ENCODE results near the gene HELQ. TPM values are rescaled to one million over a fixed set of nuclear protein-coding genes. Genes with fewer than 3 reads are reported as not detected.
A peak's percentile ranks its signal among the peaks of the same experiment; 100 is the strongest.

The HELQ gene
- total RNA-seq, 1 donor: 16.8 TPM

DNA sequence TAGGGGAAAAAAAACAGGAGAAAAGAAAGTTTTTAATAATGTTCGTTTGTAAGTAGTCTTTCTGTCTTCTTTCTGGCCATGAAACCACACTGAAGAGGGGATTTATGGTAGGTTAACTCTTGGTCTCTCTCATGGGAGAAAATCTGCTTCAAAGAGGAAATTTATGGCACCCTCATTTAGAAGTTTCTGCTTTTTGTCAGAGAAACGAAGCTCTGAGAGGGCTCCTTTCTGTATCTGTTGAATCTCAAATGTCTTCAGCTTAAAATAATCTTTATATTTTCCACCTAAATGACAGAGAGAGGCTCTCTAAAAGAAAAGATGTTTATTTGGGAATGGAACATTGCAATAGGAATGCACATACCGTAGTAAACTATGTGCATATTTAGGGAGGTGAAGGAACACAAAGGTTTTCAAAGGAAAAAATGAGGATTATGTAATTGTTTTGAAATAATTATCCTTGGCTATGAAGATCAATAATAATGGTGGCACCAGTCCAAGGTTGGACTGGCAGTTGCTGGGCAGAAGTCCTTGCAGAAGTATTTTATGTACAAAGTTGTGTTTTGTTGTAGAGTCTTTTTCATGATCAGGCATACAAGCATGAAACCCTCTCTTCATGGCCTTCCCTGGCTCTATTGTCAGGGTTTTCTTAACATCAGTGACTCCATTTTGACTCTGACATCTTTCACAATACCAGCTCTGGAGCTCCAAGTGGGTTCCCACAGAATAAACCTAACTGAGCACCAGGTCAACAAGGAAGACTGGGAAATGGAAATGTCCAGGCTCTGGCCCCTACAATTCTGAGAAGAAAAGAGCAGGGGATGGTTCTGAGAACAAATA lies 67.9 kb downstream of the HELQ start:
- no peak overlapping the region for H3K4me3 ChIP-seq (ENCODE audit: low read depth, low read length)
- TF ChIP-seq CTCF (IDR thresholded peaks at IDR 0.05; ENCODE audit: insufficient read depth, low read depth, low read length): no peak
- DNase-seq (ENCODE audit: low read depth): peak; percentile 36

DNA sequence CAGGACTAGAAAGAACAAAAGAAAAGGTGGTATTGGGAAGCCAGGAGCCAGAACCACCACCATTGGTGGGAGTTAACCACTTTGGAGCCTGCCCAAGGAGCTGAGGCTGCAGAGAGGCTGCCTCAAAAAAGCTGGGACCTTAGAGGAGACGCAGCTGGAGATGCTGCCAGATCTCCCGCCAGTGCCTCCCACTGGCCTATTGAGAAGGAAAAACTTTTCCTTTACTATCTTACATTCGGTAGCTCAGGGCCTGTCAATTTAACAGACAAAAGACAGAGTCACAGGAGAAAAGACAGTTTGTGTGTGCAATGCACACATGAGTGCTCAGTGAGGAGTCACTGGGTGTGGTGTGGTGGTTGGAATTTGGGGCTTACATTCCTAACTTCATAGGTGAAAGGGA lies 68.6 kb downstream of the HELQ start:
- peak; percentile 12 for DNase-seq (ENCODE audit: low read depth)
- no peak for TF ChIP-seq CTCF (IDR thresholded peaks at IDR 0.05; ENCODE audit: insufficient read depth, low read depth, low read length)
- no peak overlapping the region for H3K4me3 ChIP-seq (ENCODE audit: low read depth, low read length)

DNA sequence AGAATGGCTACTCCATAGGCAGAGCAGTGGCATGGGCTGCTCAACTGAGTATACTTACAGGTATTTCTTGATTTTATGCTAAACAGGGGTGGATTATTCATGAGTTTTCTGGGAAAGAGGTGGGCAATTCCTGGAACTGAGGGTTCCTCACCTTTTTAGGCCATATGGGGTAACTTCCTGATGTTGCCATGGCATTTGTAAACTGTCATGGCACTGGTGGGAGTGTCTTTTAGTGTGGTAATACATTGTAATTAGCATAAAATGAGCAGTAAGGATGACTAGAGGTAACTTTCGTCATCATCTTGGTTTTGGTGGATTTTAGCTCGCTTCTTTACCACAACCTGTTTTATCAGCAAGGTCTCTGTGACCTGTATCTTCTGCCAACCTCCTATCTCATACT lies 72.8 kb downstream of the HELQ start:
- no peak for DNase-seq (ENCODE audit: low read depth)
- no peak for TF ChIP-seq CTCF (IDR thresholded peaks at IDR 0.05; ENCODE audit: insufficient read depth, low read depth, low read length)
- no peak overlapping the region for H3K4me3 ChIP-seq (ENCODE audit: low read depth, low read length)

DNA sequence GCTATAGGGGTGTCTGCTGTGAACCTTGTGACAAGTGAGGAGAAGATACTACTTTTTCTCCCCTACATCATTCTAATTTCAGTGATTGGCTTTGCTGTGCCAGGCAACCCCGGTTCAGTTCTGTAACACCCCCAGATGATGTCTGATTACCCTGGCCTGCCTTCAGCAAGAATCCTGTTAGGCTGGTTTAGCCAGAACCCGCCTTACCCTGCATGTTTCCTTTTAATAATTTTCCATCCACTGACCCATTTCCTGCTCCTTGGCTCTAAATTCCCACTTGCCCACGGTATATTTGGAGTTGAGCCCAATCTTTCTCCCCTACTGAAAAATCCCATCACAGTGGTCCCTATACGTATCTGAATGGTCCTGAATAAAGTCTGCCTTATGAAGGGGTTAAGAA lies 74.5 kb downstream of the HELQ start:
- DNase-seq (ENCODE audit: low read depth): no peak
- no peak for TF ChIP-seq CTCF (IDR thresholded peaks at IDR 0.05; ENCODE audit: insufficient read depth, low read depth, low read length)

GRCh38 chr4:83378419-83378818 lies 77.2 kb downstream of the HELQ start:
- TF ChIP-seq CTCF (IDR thresholded peaks at IDR 0.05; ENCODE audit: insufficient read depth, low read depth, low read length): no peak
- H3K4me3 ChIP-seq (ENCODE audit: low read depth, low read length): no peak overlapping the region
- no peak for DNase-seq (ENCODE audit: low read depth)

More for the DNA sequence above, 74.5 kb downstream of the HELQ start:
- H3K4me3 ChIP-seq (ENCODE audit: low read depth, low read length): no peak overlapping the region

DNA sequence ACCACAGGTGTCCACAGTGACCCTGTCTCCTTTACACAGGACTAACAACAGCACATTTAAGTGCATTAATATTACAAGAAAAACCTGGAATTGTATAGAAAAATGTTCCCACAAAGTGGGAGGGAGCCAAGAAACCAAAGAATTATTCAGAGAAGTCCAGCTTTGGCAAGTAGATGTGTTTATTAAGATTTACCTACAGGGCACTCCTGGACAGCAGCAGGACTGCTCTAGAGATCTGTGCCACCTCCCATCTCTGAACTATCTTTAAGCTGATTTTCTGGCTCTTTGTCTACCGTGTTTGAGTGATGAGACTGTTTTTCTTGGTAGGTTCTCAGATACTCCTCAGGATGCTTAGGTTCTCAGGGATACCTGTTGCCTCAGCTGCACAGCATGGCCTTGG lies 82.7 kb downstream of the HELQ start:
- no peak overlapping the region for H3K4me3 ChIP-seq (ENCODE audit: low read depth, low read length)
- DNase-seq (ENCODE audit: low read depth): no peak
- TF ChIP-seq CTCF (IDR thresholded peaks at IDR 0.05; ENCODE audit: insufficient read depth, low read depth, low read length): no peak

DNA sequence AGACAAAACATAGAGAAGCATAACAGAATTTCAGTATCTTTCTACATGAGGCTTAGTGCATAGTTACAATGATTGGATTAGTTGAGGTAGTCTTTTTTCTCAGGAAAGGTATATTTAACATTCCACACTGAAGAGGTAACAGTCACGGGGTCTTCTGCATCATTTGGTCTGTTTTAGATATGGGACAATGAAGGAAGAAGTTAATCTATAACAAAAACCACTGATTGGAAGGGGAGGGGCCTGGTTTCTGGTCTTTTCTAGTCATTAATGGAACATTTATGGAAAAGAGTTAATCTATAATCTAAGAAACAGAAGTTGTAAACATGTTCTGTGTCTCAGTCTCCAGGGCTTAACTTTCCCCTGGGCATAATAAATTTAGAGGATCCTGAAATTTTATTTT lies 83.7 kb downstream of the HELQ start:
- no peak overlapping the region for H3K4me3 ChIP-seq (ENCODE audit: low read depth, low read length)
- DNase-seq (ENCODE audit: low read depth): no peak
- TF ChIP-seq CTCF (IDR thresholded peaks at IDR 0.05; ENCODE audit: insufficient read depth, low read depth, low read length): no peak
